Astrocyte (in vitro differentiated cells and primary cell): ENCODE results near the gene AKIP1.

Experiments used
- CTCF ChIP-seq: IDR thresholded peaks from 2 replicates; pipeline ENCODE4 v1.5.1; 2011; ENCODE audit warnings: low read depth, mild to moderate bottlenecking, inconsistent platforms, low read length, moderate library complexity; ENCODE audit not compliant: insufficient read depth
- EZH2 ChIP-seq: IDR thresholded peaks from 2 replicates; pipeline ENCODE4 v1.6.1; 2012; ENCODE audit warnings: mild to moderate bottlenecking, low read length, inconsistent platforms; ENCODE audit not compliant: insufficient read depth

DNA sequence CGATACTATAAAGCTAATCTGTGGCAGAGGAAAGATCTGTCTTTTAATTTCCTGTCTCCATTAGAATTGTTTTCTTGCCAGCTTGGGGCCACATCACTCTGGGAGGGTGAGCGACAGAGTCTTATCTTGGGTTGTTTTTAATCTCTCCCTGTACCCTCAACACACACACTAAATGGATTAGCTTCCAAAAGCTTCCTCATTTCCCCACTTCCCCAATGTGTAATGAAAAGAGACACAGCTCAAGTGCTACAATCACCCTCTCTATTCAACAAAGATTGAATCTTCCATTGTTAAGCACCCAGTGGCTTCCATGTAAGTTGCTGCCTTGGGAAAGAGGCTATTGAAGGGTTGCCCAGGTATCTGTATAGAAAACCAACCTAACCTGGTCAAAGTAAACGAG is 37.9 kb downstream of the AKIP1 start:
- TF ChIP-seq CTCF (no peak), EZH2 (no peak)
